GM19238 (cell line): ENCODE results near the gene RFX6.
A peak's percentile ranks its signal among the peaks of the same experiment; 100 is the strongest.

Source experiments
- DNase-seq: peaks from one replicate; pipeline ENCODE4 v3.0.0; 2011; ENCODE audit warnings: low spot score; ENCODE audit not compliant: insufficient read length

RFX6 gene

GRCh38 chr6:116966675-116967576, 89.9 kb downstream of the RFX6 start:
- no peak for DNase-seq

- DNase-seq: peak; percentile 10
Measured at GRCh38 chr6:116969211-116969863, 92.3 kb downstream of the RFX6 start.

- DNase-seq: no peak
Measured at GRCh38 chr6:116971959-116972358, 94.9 kb downstream of the RFX6 start.

GRCh38 chr6:116973976-116974375, 96.9 kb downstream of the RFX6 start:
- no peak for DNase-seq

GRCh38 chr6:116974526-116975316, 97.7 kb downstream of the RFX6 start:
- no peak for DNase-seq

DNA sequence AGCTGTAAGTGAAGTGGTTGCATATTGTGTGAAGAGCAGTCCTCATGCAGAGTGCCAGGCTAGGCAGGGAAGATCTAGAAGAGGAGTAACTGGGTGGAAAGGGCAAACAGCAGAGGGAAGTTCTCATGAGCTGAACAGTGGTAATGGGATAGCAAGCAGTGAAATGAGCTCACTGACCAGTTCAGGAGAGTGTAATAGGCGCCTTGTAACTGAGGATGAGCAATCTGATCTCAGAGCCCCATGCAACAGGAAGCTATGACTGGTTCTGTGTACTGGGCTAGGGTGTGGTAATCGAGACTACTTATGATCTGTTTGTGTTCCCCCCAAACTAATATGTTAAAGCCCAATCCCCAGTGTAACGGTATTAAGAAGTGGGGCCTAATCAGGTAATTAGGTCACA, 98.6 kb downstream of the RFX6 start:
- no peak for DNase-seq

DNA sequence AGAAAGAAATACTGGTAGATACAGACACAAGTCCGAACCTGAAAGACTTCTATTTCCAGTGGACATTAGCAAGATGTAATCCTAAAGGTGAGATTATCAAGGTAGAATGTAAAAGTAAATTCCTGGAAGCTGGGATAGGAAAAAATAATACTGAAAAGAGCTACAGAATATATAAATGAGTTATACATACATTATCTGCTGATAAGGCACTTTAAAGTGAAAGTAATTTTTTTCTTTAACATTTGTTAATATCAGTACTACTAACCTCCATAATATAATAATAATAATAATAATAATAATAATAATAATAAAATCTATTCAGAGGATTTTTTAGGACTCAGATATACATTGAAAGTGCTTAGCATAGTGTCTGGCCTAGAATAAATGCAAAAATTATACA, 102.5 kb downstream of the RFX6 start:
- no peak for DNase-seq
